Measurements from ENCODE around the gene MRPL46. TPM values are rescaled to one million over a fixed set of nuclear protein-coding genes. Genes with fewer than 3 reads are reported as not detected.

The MRPL46 gene
- total and polyA plus RNA-seq, 9 of the 15 experiments (the other 6 are each of a cell fraction or from before 2014, with no cell fraction given): 41.2 to 72.2 (median 49.8) TPM

DNA sequence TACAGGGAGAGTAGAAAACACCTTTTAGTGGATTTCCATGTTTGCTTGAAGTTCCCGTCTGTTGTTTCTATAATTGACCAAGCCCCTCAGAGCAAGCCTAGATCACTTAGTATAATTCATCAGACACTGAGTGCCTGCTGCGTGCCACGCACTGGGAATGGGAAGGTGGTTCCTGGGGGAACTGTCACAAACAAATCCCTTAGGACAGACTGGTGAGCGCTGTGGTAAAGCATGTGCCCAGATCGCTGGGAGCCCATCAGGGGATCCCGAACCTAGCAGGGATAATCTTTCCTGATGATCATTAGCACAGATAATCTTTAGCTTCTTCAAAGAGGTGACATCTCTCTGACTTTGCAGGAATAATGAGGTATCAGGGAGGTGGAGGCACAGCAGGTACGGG lies 9.9 kb upstream of the MRPL46 start (continued):
- TF ChIP-seq, protein P1, sequence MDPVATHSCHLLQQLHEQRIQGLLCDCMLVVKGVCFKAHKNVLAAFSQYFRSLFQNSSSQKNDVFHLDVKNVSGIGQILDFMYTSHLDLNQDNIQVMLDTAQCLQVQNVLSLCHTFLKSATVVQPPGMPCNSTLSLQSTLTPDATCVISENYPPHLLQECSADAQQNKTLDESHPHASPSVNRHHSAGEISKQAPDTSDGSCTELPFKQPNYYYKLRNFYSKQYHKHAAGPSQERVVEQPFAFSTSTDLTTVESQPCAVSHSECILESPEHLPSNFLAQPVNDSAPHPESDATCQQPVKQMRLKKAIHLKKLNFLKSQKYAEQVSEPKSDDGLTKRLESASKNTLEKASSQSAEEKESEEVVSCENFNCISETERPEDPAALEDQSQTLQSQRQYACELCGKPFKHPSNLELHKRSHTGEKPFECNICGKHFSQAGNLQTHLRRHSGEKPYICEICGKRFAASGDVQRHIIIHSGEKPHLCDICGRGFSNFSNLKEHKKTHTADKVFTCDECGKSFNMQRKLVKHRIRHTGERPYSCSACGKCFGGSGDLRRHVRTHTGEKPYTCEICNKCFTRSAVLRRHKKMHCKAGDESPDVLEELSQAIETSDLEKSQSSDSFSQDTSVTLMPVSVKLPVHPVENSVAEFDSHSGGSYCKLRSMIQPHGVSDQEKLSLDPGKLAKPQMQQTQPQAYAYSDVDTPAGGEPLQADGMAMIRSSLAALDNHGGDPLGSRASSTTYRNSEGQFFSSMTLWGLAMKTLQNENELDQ (CRISPR knock-in tag; IDR thresholded peaks at IDR 0.05; ENCODE audit: borderline replicate concordance): no peak
- TF ChIP-seq TOE1 (IDR thresholded peaks at IDR 0.05; ENCODE audit: borderline replicate concordance): no peak
- no peak for TF ChIP-seq TOE1 (CRISPR knock-in tag; IDR thresholded peaks at IDR 0.05; ENCODE audit: borderline replicate concordance, low read depth)
- TF ChIP-seq DACH1 (IDR thresholded peaks at IDR 0.05; ENCODE audit: partially characterized antibody): no peak
- TF ChIP-seq STAG1 (CRISPR knock-in tag; IDR thresholded peaks at IDR 0.05; ENCODE audit: borderline replicate concordance): no peak
- TF ChIP-seq CEBPG (CRISPR knock-in tag; IDR thresholded peaks at IDR 0.05): no peak
- TF ChIP-seq CEBPG (tag; conservative IDR thresholded peaks at IDR 0.05 in 1 of 2, IDR thresholded peaks at IDR 0.05 in 1 of 2): no peak
- TF ChIP-seq, protein P2, sequence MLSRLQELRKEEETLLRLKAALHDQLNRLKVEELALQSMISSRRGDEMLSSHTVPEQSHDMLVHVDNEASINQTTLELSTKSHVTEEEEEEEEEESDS (CRISPR knock-in tag; IDR thresholded peaks at IDR 0.05): no peak
- TF ChIP-seq, protein P3, sequence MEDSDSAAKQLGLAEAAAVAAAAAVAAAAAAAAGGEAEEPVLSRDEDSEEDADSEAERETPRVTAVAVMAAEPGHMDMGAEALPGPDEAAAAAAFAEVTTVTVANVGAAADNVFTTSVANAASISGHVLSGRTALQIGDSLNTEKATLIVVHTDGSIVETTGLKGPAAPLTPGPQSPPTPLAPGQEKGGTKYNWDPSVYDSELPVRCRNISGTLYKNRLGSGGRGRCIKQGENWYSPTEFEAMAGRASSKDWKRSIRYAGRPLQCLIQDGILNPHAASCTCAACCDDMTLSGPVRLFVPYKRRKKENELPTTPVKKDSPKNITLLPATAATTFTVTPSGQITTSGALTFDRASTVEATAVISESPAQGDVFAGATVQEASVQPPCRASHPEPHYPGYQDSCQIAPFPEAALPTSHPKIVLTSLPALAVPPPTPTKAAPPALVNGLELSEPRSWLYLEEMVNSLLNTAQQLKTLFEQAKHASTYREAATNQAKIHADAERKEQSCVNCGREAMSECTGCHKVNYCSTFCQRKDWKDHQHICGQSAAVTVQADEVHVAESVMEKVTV (CRISPR knock-in tag; IDR thresholded peaks at IDR 0.05): no peak
- no peak for TF ChIP-seq CAMTA2 (CRISPR knock-in tag; conservative IDR thresholded peaks at IDR 0.05)

Data from K562 (cell line).